H9 (cell line): ENCODE results near the gene HLF. TPM values are rescaled to one million over a fixed set of nuclear protein-coding genes. Genes with fewer than 3 reads are reported as not detected.

Experiments used
- DNase-seq: peaks from one replicate; pipeline ENCODE4 v3.0.0-alpha.2; 2017
- H2AFZ ChIP-seq: one replicate; pipeline ENCODE4 v1.6.1; 2013; ENCODE audit warnings: mild to moderate bottlenecking, low read length, control low read depth, moderate library complexity
- H2AK5ac ChIP-seq: 2 replicates; pipeline ENCODE4 v1.6.1; 2013; ENCODE audit warnings: low read length, control low read depth, mixed read lengths; ENCODE audit not compliant: insufficient read length
- H2BK120ac ChIP-seq: one replicate; pipeline ENCODE4 v1.6.1; 2013; ENCODE audit warnings: low read depth, mild to moderate bottlenecking, low read length, control low read depth, inconsistent platforms; ENCODE audit not compliant: poor library complexity, severe bottlenecking
- H2BK12ac ChIP-seq: 2 replicates; pipeline ENCODE4 v1.6.1; 2013; ENCODE audit warnings: low read length, control low read depth, mixed read lengths, low read depth; ENCODE audit not compliant: insufficient read length
- H2BK15ac ChIP-seq: 2 replicates; pipeline ENCODE4 v1.6.1; 2013; ENCODE audit warnings: low read depth, low read length, control low read depth
- H2BK20ac ChIP-seq: one replicate; pipeline ENCODE4 v1.6.1; 2013; ENCODE audit warnings: low read depth, mild to moderate bottlenecking, low read length, control low read depth, inconsistent platforms; ENCODE audit not compliant: poor library complexity, severe bottlenecking
- H2BK5ac ChIP-seq: 2 replicates; pipeline ENCODE4 v1.6.1; 2013; ENCODE audit warnings: low read length, control low read depth, mixed read lengths; ENCODE audit not compliant: insufficient read length
- H3K14ac ChIP-seq: 2 replicates; pipeline ENCODE4 v1.6.1; 2013; ENCODE audit warnings: low read length, control low read depth; ENCODE audit not compliant: insufficient read depth
- H3K18ac ChIP-seq: 2 replicates; pipeline ENCODE4 v1.6.1; 2013; ENCODE audit warnings: low read depth, mild to moderate bottlenecking, mixed read lengths, low read length, control low read depth; ENCODE audit not compliant: insufficient read length
- H3K23ac ChIP-seq: 2 replicates; pipeline ENCODE4 v1.6.1; 2013; ENCODE audit warnings: low read length, control low read depth, mixed read lengths, low read depth; ENCODE audit not compliant: insufficient read length
- H3K23me2 ChIP-seq: 2 replicates; pipeline ENCODE4 v1.6.1; 2013; ENCODE audit warnings: low read depth, mild to moderate bottlenecking, mixed read lengths, low read length, control low read depth; ENCODE audit not compliant: insufficient read length, poor library complexity, severe bottlenecking
- H3K27ac ChIP-seq: 2 replicates; pipeline ENCODE4 v1.5.1; 2013; ENCODE audit warnings: low read length, control low read depth, mixed read lengths, low read depth; ENCODE audit not compliant: insufficient read length
- H3K27me3 ChIP-seq: 2 replicates; pipeline ENCODE4 v1.6.1; 2013; ENCODE audit warnings: low read length, control low read depth, inconsistent platforms; ENCODE audit not compliant: insufficient read depth
- H3K4ac ChIP-seq: 2 replicates; pipeline ENCODE4 v1.6.1; 2013; ENCODE audit warnings: low read depth, mild to moderate bottlenecking, control low read depth, inconsistent platforms, low read length, moderate library complexity
- H3K4me1 ChIP-seq: 2 replicates; pipeline ENCODE4 v1.6.1; 2013; ENCODE audit warnings: low read length, control low read depth, inconsistent platforms; ENCODE audit not compliant: insufficient read depth
- H3K4me2 ChIP-seq: 2 replicates; pipeline ENCODE4 v1.6.1; 2013; ENCODE audit warnings: low read length, control low read depth, mixed read lengths; ENCODE audit not compliant: insufficient read length, insufficient read depth
- H3K56ac ChIP-seq: 2 replicates; pipeline ENCODE4 v1.6.1; 2013; ENCODE audit warnings: low read depth, mild to moderate bottlenecking, mixed read lengths, low read length, control low read depth; ENCODE audit not compliant: insufficient read length
- H3K79me1 ChIP-seq: 2 replicates; pipeline ENCODE4 v1.6.1; 2013; ENCODE audit warnings: low read depth, mild to moderate bottlenecking, moderate library complexity, low read length, control low read depth, inconsistent platforms; ENCODE audit not compliant: insufficient read depth, poor library complexity, severe bottlenecking
- H3K79me2 ChIP-seq: 2 replicates; pipeline ENCODE4 v1.6.1; 2013; ENCODE audit warnings: low read length, control low read depth, inconsistent platforms; ENCODE audit not compliant: insufficient read depth
- H3K9ac ChIP-seq: 2 replicates; pipeline ENCODE4 v1.6.1; 2013; ENCODE audit warnings: low read length, control low read depth, mixed read lengths; ENCODE audit not compliant: insufficient read length; ENCODE audit errors: extremely low read depth
- H3K9me3 ChIP-seq: one replicate; pipeline ENCODE4 v1.6.1; 2013; ENCODE audit warnings: low read depth, low read length, inconsistent platforms; ENCODE audit not compliant: control insufficient read depth
- H3T11ph ChIP-seq: one replicate; pipeline ENCODE4 v1.6.1; 2013; ENCODE audit warnings: mild to moderate bottlenecking, low read length, control low read depth, inconsistent platforms
- H4K20me1 ChIP-seq: one replicate; pipeline ENCODE4 v1.6.1; 2013; ENCODE audit not compliant: control insufficient read depth, insufficient read length, insufficient read depth
- H4K5ac ChIP-seq: 2 replicates; pipeline ENCODE4 v1.6.1; 2013; ENCODE audit warnings: low read depth, mild to moderate bottlenecking, mixed read lengths, low read length, control low read depth; ENCODE audit not compliant: insufficient read length
- H4K8ac ChIP-seq: replicated peaks from 2 replicates; pipeline ENCODE4 v1.6.1; 2013; ENCODE audit warnings: low read length, control low read depth, mixed read lengths, low read depth; ENCODE audit not compliant: insufficient read length
- H4K91ac ChIP-seq: 2 replicates; pipeline ENCODE4 v1.6.1; 2013; ENCODE audit warnings: low read depth, mild to moderate bottlenecking, moderate library complexity, mixed read lengths, low read length, control low read depth; ENCODE audit not compliant: insufficient read length
- H3K27ac Mint-ChIP-seq, 3 experiments: 2 replicates in 2 of 3; 3 replicates in 1 of 3; pipeline ENCODE4 v1.8.0; 2020 to 2021; ENCODE audit warnings: mixed read lengths in 3 of 3, mild to moderate bottlenecking in 1 of 3, moderate library complexity in 1 of 3
- H3K27me3 Mint-ChIP-seq: 2 replicates; pipeline ENCODE4 v1.8.0; 2021; ENCODE audit warnings: low read depth, mild to moderate bottlenecking, moderate library complexity, mixed read lengths
- H3K36me3 Mint-ChIP-seq, 3 experiments: 2 replicates in 2 of 3; 3 replicates in 1 of 3; pipeline ENCODE4 v1.8.0; 2020 to 2021; ENCODE audit warnings: low read depth in 3 of 3, mixed read lengths in 3 of 3; ENCODE audit not compliant: insufficient read depth in 1 of 3
- H3K4me1 Mint-ChIP-seq, 2 experiments: 2 replicates each; pipeline ENCODE4 v1.8.0; 2020; ENCODE audit warnings: mixed read lengths in 2 of 2
- H3K4me3 Mint-ChIP-seq, 2 experiments: 2 replicates in 1 of 2; 3 replicates in 1 of 2; pipeline ENCODE4 v1.8.0; 2020 to 2021; ENCODE audit warnings: mild to moderate bottlenecking in 2 of 2, mixed read lengths in 2 of 2, moderate library complexity in 1 of 2
- H3K9me3 Mint-ChIP-seq, 2 experiments: 2 replicates in 1 of 2; 3 replicates in 1 of 2; pipeline ENCODE4 v1.8.0; 2020; ENCODE audit warnings: mild to moderate bottlenecking in 2 of 2, mixed read lengths in 2 of 2, moderate library complexity in 1 of 2
- CTCF ChIP-seq: fragments of 200-600 bp; sonication (generic); conservative IDR thresholded peaks from 3 replicates; pipeline ENCODE4 v1.8.0; 2021; ENCODE audit warnings: antibody characterized with exemption, mild to moderate bottlenecking
- WGBS: extraction: QIAGEN DNeasy Blood & Tissue Kit; methylation state at CpG from one replicate; pipeline ENCODE4 v1.1.7; 2013; ENCODE audit warnings: missing lambda C conversion rate, low lambda C conversion rate, mixed read lengths; ENCODE audit not compliant: insufficient read length; ENCODE audit errors: extremely low coverage; 5-methylcytosine and 5-hydroxymethylcytosine counted together
- total RNA-seq: library from RNA; stranded (reverse); gene quantifications from 2 replicates; pipeline ENCODE4 v1.2.1, GENCODE V29; 2021

HLF gene
- total RNA-seq, 1 experiment from 2014 or later = 0.17 TPM

- no peak overlapping the region for H3K4me3 Mint-ChIP-seq
- H2BK12ac ChIP-seq = no peak overlapping the region
- H3K18ac ChIP-seq = no peak overlapping the region
- H3K9me3 Mint-ChIP-seq = no peaks in the 10 kb centered on the region
- H3K4me2 ChIP-seq = no peak overlapping the region
- H3K23ac ChIP-seq = no peak overlapping the region
- no peak overlapping the region for H3K56ac ChIP-seq
- DNase-seq = no peak
- H3K36me3 Mint-ChIP-seq = no peaks in the 10 kb centered on the region; a peak in 2 of 7 replicates
- no peak overlapping the region for H2BK5ac ChIP-seq
- H3K27me3 Mint-ChIP-seq = peaks cover 9% of the 10 kb centered on the region
- no peak overlapping the region for H4K91ac ChIP-seq
- no peaks in the 10 kb centered on the region for H3K79me2 ChIP-seq
- no peak overlapping the region for H2AFZ ChIP-seq
- no peaks in the 10 kb centered on the region for H3K9me3 ChIP-seq
- H3K14ac ChIP-seq = no peak overlapping the region
- WGBS = no CpG with 5 or more reads among the region's 2 CpGs
- no peaks in the 10 kb centered on the region for H4K20me1 ChIP-seq
- H3K4ac ChIP-seq = no peak overlapping the region
- no peaks in the 10 kb centered on the region for H3K79me1 ChIP-seq
- no peaks in the 10 kb centered on the region for H3K23me2 ChIP-seq
- H3K27ac Mint-ChIP-seq = no peak overlapping the region; a peak in 1 of 7 replicates
- no peak overlapping the region for H3T11ph ChIP-seq
- no peak overlapping the region for H2BK120ac ChIP-seq
- no peak for TF ChIP-seq CTCF
- no peak overlapping the region for H3K27ac ChIP-seq
- no peak overlapping the region for H2AK5ac ChIP-seq
- H4K8ac ChIP-seq = no peak overlapping the region
- H3K9ac ChIP-seq = no peak overlapping the region
- H4K5ac ChIP-seq = no peak overlapping the region
- peaks cover 20 to 21% of the 10 kb centered on the region in 2 experiments for H3K4me1 Mint-ChIP-seq
- no peak overlapping the region for H2BK15ac ChIP-seq
- H3K4me1 ChIP-seq = peaks cover 4% of the 10 kb centered on the region; the same call in 1 of the 2 replicates
- H2BK20ac ChIP-seq = no peak overlapping the region
- H3K27me3 ChIP-seq = no peaks in the 10 kb centered on the region
Observed at GRCh38 chr17:55336426-55336825, 71.7 kb downstream of the HLF start.
